ENCODE data around the gene TAS2R60.

DNA sequence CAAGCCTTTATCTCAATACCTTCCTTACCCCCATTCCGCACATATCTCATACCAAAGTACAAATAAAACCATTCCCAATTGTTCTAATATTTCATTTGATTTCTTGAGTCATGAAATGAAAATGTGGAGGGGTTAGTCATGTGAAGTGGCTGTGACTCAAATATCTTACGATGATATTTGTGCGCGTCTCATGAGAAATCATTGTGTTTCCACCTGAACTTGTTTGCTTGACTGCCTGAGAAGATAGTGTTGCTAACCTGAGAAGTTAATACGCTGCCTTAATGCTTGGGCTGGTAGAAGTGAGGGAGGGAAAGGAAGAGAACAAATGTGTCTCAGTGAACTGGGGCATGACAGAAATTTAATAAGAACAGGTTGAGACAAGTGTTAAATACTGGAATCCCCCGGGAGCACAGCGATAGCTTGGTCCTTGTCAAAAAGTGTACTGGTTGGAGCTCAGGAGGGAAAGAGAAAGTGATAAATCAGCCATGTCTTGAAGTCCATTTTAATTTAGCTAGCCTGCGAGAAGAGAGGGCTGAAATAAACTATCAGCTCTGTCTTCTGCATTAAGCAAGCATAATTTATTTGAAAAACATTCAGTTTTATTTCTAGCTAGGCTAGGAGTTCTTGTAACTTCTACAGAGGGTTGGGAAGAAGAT lies 27.4 kb upstream of the TAS2R60 start:
- TF ChIP-seq, protein P1, sequence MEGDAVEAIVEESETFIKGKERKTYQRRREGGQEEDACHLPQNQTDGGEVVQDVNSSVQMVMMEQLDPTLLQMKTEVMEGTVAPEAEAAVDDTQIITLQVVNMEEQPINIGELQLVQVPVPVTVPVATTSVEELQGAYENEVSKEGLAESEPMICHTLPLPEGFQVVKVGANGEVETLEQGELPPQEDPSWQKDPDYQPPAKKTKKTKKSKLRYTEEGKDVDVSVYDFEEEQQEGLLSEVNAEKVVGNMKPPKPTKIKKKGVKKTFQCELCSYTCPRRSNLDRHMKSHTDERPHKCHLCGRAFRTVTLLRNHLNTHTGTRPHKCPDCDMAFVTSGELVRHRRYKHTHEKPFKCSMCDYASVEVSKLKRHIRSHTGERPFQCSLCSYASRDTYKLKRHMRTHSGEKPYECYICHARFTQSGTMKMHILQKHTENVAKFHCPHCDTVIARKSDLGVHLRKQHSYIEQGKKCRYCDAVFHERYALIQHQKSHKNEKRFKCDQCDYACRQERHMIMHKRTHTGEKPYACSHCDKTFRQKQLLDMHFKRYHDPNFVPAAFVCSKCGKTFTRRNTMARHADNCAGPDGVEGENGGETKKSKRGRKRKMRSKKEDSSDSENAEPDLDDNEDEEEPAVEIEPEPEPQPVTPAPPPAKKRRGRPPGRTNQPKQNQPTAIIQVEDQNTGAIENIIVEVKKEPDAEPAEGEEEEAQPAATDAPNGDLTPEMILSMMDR (IDR thresholded peaks at IDR 0.05) = no peak
- no peak for TF ChIP-seq POLR2A (IDR thresholded peaks at IDR 0.05; ENCODE audit: low read depth)
- TF ChIP-seq POLR2AphosphoS5 (IDR thresholded peaks at IDR 0.05) = no peak

Measured in esophagus muscularis mucosa (tissue), 3 donors.